Mesodermal cell (in vitro differentiated cells): ENCODE measurements around the gene LEMD2.

Experiments used
- H3K27ac ChIP-seq: 2 replicates; pipeline ENCODE4 v1.7.0; 2013; ENCODE audit warnings: mild to moderate bottlenecking, low read depth, low read length, moderate library complexity; ENCODE audit not compliant: severe bottlenecking
- H3K36me3 ChIP-seq: 2 replicates; pipeline ENCODE4 v1.7.1; 2013; ENCODE audit warnings: mild to moderate bottlenecking, low read length, moderate library complexity; ENCODE audit not compliant: control insufficient read depth, insufficient read depth
- H3K4me1 ChIP-seq: one replicate; pipeline ENCODE4 v1.7.1; 2013; ENCODE audit warnings: mild to moderate bottlenecking, low read length; ENCODE audit not compliant: insufficient read depth, control insufficient read depth, poor library complexity, severe bottlenecking
- H3K4me3 ChIP-seq: 2 replicates; pipeline ENCODE4 v1.7.0; 2013; ENCODE audit warnings: low read length, control low read depth, mild to moderate bottlenecking; ENCODE audit not compliant: insufficient read depth, poor library complexity, severe bottlenecking; ENCODE audit errors: extremely low read depth
- H3K9me3 ChIP-seq: 2 replicates; pipeline ENCODE4 v1.7.1; 2013; ENCODE audit warnings: mild to moderate bottlenecking, low read length, moderate library complexity; ENCODE audit not compliant: control insufficient read depth
- WGBS, 2 experiments: methylation state at CpG; one replicate each; pipeline ENCODE4 v1.1.5; 2013; ENCODE audit warnings: missing lambda C conversion rate in 2 of 2; ENCODE audit not compliant: insufficient coverage in 2 of 2; 5-methylcytosine and 5-hydroxymethylcytosine counted together

Gene LEMD2

DNA sequence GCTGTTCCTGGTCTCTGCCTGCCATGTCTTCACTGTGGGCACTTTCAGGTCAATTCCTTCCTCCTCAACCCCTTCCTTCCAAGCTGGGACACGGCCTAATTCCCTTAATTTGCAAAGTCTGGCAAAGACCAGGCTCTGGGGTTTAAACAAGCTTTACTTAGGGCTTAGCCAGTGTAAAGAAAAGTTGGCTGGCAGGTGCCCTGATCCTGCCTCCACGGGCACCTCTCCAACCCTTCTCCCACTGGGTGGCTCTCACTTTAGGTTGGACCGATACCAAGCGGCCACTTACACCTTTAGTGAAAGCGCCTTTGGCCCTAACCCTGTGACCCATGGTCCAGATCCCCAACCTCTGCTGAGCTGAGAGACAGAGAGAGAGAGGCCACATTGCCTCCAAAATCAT lies 28.6 kb upstream of the LEMD2 start:
- WGBS, 2 experiments = 82 to 89% methylated on average over 5 of the region's 5 CpGs
- Histone ChIP-seq H3K36me3 (no peaks in the 10 kb centered on the region), H3K27ac (no peak overlapping the region), H3K4me1 (no peaks in the 10 kb centered on the region), H3K9me3 (no peaks in the 10 kb centered on the region), H3K4me3 (no peak overlapping the region)

- no peak overlapping the region for H3K4me3 ChIP-seq
- H3K4me1 ChIP-seq = no peaks in the 10 kb centered on the region
- WGBS, 2 experiments = 87 to 92% methylated on average over 7 to 8 of the region's 8 CpGs
- H3K9me3 ChIP-seq = no peaks in the 10 kb centered on the region
- H3K36me3 ChIP-seq = no peaks in the 10 kb centered on the region
- H3K27ac ChIP-seq = no peak overlapping the region
Measured at GRCh38 chr6:33816911-33817310, 28.0 kb upstream of the LEMD2 start.

DNA sequence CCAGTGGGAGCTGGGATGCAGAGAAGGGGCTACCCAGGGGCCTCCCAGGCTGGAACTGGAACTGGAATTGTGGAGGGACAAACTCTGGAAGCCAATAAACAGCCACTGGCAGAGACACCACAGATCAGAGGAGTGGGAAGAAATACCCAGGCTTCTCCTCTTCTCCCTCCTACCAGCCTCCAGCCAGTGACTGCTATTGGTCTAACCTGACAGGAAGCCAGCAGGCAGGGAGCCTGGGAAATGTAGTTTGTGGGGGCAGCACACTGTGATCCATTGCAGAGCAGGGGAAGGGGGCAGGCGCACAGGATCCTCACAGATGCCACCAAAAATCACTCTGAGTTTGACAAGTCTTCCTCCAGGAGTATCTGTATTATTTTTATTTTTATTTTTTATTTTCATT lies 26.9 kb upstream of the LEMD2 start:
- Histone ChIP-seq H3K4me1 (no peaks in the 10 kb centered on the region), H3K9me3 (no peaks in the 10 kb centered on the region), H3K36me3 (no peaks in the 10 kb centered on the region), H3K4me3 (no peak overlapping the region), H3K27ac (no peak overlapping the region)
- WGBS, 2 experiments = 50 to 63% methylated on average over 1 of the region's 1 CpG

DNA sequence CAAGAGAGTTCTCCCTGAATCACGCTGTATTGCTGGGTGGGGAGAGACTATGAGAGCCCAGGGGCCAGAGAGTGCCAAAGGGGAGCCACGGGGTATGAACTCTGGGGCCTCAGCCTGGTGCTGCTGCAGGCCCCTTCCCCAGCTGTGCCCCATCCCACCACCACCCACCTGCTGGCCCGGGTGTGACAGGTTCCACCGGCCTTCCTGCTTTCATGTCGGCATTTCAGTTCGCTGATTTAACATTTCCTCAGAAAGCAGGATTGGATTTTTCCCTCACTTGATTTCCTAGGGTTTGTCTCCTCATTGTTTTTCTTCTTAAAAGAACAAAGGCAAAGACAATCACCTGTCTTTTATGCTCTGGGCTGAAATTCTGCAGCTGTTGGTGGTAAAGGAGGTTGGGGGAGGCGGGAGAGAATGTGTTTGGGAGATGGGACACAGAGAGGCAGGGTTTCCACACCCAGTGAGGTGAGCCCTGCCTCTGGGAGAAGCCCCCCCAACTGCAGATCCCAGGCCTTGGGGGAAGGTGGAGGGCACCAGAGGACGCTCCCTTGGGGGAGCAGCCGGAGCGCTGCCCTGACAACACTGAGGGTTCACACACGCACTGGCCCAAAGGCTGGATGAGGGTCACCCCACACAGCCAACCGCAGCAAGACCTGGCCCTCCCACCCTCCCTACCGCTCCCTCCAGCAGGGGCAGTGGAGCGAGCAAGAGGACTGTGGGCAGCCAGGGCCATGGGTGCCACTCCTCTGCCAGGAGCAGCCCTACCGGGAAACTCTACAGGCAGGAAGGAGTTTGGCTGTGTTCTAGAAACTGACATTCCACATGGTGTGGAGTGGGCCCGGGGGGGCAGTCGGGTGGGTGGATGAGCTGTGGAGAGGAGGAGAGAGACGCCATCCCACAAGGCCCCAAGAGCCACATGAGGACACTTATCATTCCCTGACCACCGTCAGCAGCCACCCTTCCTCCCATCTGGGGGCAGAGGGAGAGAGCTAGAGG lies 25.4 kb upstream of the LEMD2 start:
- Histone ChIP-seq H3K4me1 (no peaks in the 10 kb centered on the region), H3K9me3 (no peaks in the 10 kb centered on the region), H3K36me3 (no peaks in the 10 kb centered on the region), H3K27ac (no peak overlapping the region), H3K4me3 (no peak overlapping the region)
- 71 to 82% methylated on average over 11 to 14 of the region's 19 CpGs for WGBS, 2 experiments

DNA sequence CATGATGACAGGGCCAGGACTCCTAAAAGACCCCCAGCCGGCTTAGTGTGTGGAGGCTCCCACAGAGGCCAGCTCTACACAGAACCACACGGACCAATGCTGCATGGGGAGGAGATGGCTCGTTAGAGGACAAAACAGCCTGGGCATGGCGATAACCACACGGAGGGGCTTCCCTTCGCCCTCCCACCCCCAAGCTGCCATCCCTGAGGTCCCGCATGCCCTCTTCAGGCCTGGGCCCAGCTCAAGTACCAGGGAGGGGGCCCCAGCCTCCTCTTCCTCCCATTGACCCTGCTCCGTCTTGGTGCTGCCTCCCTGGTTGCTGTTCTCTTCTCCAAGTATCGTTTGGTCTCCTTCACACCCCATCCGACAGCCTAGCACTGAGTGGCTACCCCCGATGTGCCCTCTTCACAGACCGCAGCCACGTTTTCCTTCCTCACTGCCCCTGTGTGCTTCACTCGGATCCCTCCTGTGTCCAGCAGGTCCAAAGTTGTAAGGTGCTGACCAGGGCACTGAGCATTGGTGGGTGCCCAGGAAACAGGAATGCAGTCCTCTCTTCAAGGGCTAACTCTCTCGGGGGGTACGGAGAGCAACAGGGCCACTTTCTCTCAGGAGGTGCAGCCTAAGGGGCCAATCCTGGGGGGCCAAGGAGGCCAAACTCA lies 24.4 kb upstream of the LEMD2 start:
- WGBS, 2 experiments = 71 to 86% methylated on average over 10 to 14 of the region's 16 CpGs
- Histone ChIP-seq H3K4me3 (no peak overlapping the region), H3K9me3 (no peaks in the 10 kb centered on the region), H3K36me3 (no peaks in the 10 kb centered on the region), H3K27ac (no peak overlapping the region), H3K4me1 (no peaks in the 10 kb centered on the region)

- WGBS, 2 experiments = 9 to 10% methylated on average over 3 to 8 of the region's 11 CpGs
- Histone ChIP-seq H3K36me3 (no peaks in the 10 kb centered on the region), H3K27ac (no peak overlapping the region), H3K9me3 (no peaks in the 10 kb centered on the region), H3K4me3 (no peak overlapping the region), H3K4me1 (no peaks in the 10 kb centered on the region)
Measured at GRCh38 chr6:33812669-33813068, 23.7 kb upstream of the LEMD2 start.

GRCh38 chr6:33809594-33809993 lies 20.7 kb upstream of the LEMD2 start:
- Histone ChIP-seq H3K27ac (no peak overlapping the region), H3K4me1 (no peaks in the 10 kb centered on the region), H3K36me3 (no peaks in the 10 kb centered on the region), H3K4me3 (no peak overlapping the region), H3K9me3 (no peaks in the 10 kb centered on the region)
- WGBS, 2 experiments = 67 to 73% methylated on average over 2 of the region's 2 CpGs

- Histone ChIP-seq H3K9me3 (no peaks in the 10 kb centered on the region), H3K27ac (no peak overlapping the region), H3K4me1 (no peaks in the 10 kb centered on the region), H3K36me3 (no peaks in the 10 kb centered on the region), H3K4me3 (no peak overlapping the region)
- 84 to 89% methylated on average over 7 of the region's 8 CpGs for WGBS, 2 experiments
Measured at GRCh38 chr6:33808641-33809180, 19.8 kb upstream of the LEMD2 start.

GRCh38 chr6:33807606-33808005 lies 18.7 kb upstream of the LEMD2 start:
- Histone ChIP-seq H3K4me3 (no peak overlapping the region), H3K4me1 (peaks cover 4% of the 10 kb centered on the region), H3K27ac (no peak overlapping the region), H3K36me3 (no peaks in the 10 kb centered on the region), H3K9me3 (no peaks in the 10 kb centered on the region)
- 86 to 90% methylated on average over 6 of the region's 6 CpGs for WGBS, 2 experiments

DNA sequence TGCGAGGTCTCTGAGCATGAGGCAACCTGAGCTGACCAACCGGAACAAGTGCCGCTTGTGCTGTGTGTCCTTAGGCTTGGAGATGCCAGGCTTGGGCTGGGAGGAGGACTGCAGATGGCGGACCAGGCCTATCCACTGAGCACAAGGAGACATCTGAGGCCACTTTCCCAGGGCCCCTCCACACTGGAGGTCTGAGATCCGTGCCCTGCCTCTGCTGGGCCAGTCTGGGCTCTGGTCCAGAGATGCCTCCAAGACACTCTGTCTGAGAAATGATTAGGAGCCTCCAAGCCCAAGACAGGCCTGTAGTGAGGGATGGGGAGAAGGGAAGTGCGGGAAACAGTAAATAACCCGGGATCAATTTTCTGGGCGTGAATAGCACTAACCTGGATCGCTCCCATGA lies 17.9 kb upstream of the LEMD2 start:
- Histone ChIP-seq H3K4me3 (no peak overlapping the region), H3K9me3 (no peaks in the 10 kb centered on the region), H3K36me3 (no peaks in the 10 kb centered on the region), H3K27ac (no peak overlapping the region), H3K4me1 (peaks cover 4% of the 10 kb centered on the region)
- 88 to 90% methylated on average over 6 to 9 of the region's 9 CpGs for WGBS, 2 experiments
